SK-N-DZ (cell line): ENCODE results near the gene ETS1.

Experiments used
- DNase-seq: peaks from one replicate; pipeline ENCODE4 v3.0.0-alpha.2; 2015; ENCODE audit warnings: low spot score

The ETS1 gene

GRCh38 chr11:128595775-128596174 is 8.4 kb upstream of the ETS1 start:
- DNase-seq: no peak

DNA sequence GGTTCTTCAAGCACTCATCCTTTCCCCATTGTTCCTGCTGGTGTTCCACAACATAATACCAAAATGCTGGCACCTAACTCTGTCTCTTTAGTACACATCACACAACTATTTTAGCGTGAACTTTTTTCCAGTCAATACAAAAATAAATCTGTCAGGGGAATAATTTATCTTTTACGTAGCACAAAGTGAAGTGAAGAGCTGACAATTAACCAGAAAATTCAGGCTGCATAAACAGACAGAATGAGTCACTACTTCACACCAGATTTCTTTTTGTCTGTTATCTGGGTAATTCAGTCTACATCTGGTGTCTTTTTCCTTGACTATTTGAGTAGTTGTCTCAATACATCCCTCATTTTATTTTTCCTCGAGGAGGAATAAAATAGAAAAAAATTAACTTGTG is 7.9 kb upstream of the ETS1 start:
- no peak for DNase-seq

GRCh38 chr11:128594226-128594625 is 6.9 kb upstream of the ETS1 start:
- no peak for DNase-seq

GRCh38 chr11:128593281-128593680 is 5.9 kb upstream of the ETS1 start:
- no peak for DNase-seq

DNA sequence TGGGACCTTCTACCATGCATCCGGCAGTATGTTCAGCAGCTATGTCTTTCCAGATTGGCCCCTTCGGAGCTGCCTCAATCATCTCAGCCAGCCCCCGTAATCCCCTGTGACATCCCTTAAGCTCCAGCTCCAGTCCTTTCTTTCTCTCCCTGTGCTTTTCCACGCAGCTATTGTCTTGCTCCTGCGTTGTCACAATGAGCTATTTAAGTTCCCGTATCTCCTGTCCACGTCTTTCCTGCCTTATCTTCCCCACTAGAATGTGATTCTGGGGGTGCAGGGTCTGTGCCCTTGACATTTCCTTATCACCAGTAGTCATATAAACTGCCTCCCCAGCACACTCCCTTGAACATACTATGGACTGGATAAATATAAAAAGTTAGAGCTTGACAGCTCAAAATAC is 5.1 kb upstream of the ETS1 start:
- DNase-seq: no peak

DNA sequence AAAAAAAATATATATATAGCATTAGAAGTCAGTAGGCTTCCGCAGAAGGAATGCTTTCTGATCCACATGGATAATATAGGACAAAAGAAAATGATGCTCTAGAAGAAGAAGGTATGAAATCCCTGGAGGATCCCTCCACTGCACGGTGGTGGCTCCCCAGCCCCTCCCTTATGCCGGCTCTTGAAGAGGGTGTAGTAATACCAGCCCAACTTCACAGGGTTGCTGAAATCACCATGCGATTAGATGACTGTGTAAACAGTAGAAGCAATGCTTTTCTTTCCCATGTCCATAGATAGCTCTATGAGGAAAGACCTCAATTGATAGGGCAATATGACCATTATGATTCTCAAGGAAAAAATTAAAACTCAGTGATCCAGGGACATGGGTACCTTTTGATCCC is 3.2 kb upstream of the ETS1 start:
- no peak for DNase-seq

GRCh38 chr11:128589998-128590397 is 2.6 kb upstream of the ETS1 start:
- no peak for DNase-seq

GRCh38 chr11:128588093-128588492 is 735 bp upstream of the ETS1 start:
- DNase-seq: no peak

- no peak for DNase-seq
These were observed 669 bp downstream of the ETS1 start for GRCh38 chr11:128586689-128587088.

GRCh38 chr11:128585498-128586238 is 1.7 kb downstream of the ETS1 start:
- no peak for DNase-seq

GRCh38 chr11:128584253-128584652 is 3.1 kb downstream of the ETS1 start:
- no peak for DNase-seq

GRCh38 chr11:128582496-128583366 is 4.6 kb downstream of the ETS1 start:
- DNase-seq: no peak

DNA sequence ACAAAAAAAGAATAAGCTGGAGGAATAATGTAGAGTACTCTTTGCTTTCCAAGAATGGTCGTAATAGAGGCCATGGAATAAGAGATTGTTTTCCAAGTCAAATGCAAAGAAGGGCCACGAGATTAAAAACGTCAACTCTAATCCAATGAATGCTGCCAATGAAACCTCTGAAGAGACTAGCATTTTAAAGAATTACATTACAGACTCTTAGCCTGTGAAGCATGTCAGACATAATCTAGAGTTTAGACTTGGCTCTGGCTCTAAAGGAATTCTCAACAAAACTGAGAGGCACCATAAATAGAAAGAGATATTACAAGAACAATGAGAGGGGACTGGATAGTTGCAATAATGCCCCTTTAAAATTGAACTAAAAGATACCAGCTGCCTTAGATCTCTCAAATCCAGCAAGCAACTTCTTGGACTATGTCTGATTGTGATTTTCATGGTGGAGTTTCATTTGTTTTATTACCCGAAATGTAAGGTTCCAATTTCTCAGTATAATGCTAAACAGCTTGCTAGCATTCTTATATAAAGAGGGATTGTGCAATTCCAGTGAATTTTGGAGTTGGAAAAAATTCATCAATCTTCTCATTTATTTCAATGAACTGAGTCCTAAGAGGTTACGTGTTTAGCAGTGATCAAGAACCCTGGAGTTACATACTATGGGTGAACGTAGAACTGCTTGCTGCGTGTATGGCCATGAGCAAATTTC is 5.6 kb downstream of the ETS1 start:
- no peak for DNase-seq

GRCh38 chr11:128580612-128581011 is 6.7 kb downstream of the ETS1 start:
- DNase-seq: no peak

- DNase-seq: no peak
These were observed 7.4 kb downstream of the ETS1 start for GRCh38 chr11:128579798-128580504.

DNA sequence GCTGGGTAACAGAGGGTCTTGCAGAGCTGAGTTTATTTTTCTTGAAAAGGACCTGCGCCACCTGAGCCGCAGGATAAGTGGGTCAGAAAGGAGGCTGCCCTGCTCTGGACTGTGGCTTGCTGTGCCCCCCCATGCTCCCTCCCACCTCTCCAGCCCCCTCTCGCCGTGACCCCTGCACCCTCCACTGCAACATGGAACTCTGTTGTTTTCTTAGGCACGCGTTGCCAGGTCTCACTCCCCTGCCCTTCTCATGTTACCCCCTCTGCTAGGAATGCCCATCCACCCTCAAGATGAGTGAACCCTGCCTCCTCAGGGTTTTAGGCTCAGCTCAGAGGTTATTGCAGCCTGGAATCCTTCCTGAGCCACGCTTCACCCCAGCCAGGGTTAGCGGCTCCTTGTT is 10.8 kb downstream of the ETS1 start:
- DNase-seq: no peak

- no peak for DNase-seq
These were observed 11.4 kb downstream of the ETS1 start for GRCh38 chr11:128575961-128576350.

DNA sequence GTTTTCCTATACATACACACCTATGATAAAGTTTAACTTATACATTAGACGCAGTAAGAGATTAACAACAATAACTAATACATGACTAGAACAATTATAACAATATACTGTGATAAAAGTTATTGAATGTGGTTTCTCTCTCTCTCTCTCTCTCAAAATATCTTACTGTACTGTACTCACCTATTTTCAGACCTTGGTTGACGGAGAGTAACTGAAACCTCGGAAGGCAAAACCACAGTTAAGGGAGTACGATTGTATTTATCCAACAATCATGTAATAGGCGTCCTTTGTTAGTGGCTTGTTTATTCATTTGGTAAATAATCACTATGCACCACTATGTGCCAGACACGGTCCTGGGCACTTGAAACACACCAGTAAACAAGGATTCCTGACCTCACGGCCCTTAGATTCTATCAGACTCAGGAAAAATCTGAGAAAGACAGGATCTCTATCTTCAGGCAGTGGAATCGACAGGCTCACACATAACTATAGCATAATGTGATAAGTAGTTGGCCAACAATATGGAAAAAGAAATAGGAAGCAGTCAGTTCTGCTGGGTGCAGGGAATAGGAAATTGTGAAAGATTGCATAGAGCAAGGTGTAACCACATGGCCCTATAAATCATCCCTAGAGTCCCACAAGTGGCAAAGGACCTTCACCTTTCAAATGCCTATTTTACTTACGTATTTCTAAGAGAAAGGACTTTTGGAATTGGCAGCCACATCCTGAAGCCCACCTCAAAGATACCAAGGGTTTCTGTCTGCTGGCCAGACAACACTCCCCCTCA is 12.0 kb downstream of the ETS1 start:
- no peak for DNase-seq

DNA sequence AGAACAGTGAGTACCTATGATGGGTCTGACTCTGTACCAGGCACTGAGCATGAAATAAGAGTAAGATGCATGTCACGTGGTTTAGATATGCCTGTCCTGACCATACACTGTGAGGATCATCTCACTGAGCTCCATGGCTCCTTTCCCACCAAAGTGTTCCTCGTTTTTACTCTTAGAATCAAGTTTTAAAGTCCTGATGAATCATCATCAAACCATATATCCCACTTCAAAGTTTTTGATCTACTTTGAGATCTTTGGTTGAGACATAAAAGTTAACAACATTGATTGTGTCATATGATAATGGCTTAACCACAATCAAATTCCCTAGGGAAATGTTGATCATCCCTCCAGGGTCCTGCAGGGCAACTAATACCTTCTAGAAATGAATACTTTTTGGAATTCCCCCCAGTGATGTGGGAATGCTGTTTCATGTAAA is 12.8 kb downstream of the ETS1 start:
- no peak for DNase-seq

DNA sequence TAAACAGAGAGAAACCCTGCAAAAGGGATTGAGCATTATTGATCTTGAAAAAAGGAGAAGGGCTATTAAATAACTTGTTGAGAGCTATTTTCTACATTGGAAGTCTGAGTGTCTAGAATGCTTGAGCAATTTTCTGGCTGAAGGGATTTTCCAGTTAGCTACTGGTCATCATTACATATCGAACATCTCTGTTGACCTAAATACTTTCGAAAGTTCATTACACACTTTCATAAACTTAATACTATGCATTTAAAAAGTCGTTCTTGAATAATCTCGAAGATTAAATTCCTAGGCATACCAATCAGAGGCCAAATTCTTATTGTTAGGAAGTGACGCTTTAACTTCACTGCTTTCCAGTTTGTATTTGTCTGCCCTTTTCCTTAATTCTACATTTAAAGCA is 13.7 kb downstream of the ETS1 start:
- no peak for DNase-seq

GRCh38 chr11:128572965-128573364 is 14.4 kb downstream of the ETS1 start:
- DNase-seq: no peak
